ENCODE measurements around the gene TYRP1.

Gene TYRP1

DNA sequence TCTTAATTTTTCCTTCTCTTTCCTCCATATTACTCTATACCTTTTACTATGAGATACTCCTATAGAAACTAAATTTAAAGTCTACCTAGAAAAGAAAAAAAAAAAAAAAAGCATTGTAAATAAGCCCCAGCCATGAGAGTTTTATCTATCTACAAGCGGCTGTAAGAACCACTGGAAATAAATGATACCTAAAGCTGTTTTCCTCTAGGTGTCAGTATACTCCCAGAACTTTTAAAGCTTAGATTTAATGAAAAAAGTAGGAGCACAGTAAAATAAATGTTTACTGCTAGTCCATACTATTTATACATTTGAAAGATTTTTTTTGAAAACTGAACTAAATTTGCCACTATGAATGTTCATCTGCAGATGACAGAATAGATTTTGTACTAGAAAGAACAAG is 26.2 kb downstream of the TYRP1 start:
- DNase-seq (ENCODE audit: extremely low spot score): no peak
- POLR2A ChIA-PET: no interaction called here
- TF ChIP-seq, protein P1, sequence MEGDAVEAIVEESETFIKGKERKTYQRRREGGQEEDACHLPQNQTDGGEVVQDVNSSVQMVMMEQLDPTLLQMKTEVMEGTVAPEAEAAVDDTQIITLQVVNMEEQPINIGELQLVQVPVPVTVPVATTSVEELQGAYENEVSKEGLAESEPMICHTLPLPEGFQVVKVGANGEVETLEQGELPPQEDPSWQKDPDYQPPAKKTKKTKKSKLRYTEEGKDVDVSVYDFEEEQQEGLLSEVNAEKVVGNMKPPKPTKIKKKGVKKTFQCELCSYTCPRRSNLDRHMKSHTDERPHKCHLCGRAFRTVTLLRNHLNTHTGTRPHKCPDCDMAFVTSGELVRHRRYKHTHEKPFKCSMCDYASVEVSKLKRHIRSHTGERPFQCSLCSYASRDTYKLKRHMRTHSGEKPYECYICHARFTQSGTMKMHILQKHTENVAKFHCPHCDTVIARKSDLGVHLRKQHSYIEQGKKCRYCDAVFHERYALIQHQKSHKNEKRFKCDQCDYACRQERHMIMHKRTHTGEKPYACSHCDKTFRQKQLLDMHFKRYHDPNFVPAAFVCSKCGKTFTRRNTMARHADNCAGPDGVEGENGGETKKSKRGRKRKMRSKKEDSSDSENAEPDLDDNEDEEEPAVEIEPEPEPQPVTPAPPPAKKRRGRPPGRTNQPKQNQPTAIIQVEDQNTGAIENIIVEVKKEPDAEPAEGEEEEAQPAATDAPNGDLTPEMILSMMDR (IDR thresholded peaks at IDR 0.05; ENCODE audit: control extremely low read depth, extremely low read depth, low read depth, missing control alignments): peak; percentile 30
- CTCF ChIA-PET: interaction anchor here (1.4 to 1.5 kb wide), 5 partner anchors 19 to 372 kb away, joined by 3 to 7 read pairs (median 4); no protein-coding TSS in a partner anchor

DNA sequence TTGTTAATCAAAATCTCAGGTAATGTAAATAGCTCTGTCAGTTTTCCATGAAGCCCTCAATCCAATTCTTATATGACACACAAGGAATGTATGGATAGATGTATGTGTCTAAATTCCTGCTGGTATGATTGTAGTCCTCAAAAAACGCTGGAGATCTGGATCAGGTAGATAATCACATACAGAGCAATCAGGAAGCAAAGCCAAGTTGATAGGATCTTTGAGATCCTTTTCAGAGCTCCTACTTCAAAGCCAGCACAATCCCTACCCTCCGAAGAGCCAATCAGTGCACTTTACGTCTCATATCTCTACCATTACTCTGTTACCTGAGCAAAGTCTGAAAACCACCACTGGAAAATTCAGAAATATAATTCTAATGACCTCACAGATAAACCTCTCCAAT is 27.4 kb downstream of the TYRP1 start:
- CTCF ChIA-PET: interaction anchor here (1.0 to 1.5 kb wide), 3 partner anchors 14 to 97 kb away, joined by 3 to 5 read pairs (median 4); no protein-coding TSS in a partner anchor
- no peak for DNase-seq (ENCODE audit: extremely low spot score)
- POLR2A ChIA-PET: no interaction called here
- TF ChIP-seq, protein P1 (IDR thresholded peaks at IDR 0.05; ENCODE audit: control extremely low read depth, extremely low read depth, low read depth, missing control alignments): no peak

DNA sequence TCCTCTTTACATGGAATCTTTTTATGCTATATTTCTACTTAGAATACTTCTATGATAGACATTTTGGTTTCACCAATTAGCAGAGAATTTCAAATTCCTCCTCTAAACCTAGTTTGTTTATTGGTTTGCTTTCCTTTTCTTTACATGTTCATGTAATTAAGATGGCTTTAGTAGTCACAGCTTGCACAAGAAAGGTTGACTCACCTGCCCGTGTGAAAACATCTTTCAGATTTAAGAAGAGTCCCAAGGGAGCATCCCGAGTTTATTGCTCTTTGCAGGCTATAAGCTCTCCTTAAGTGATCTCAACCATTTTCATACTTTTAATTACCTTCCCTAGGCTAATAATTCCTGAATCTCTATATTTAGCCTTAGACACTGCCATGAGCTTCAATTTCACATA is 28.9 kb downstream of the TYRP1 start:
- CTCF ChIA-PET: interaction anchor here (1.0 to 4.1 kb wide), 6 partner anchors 12 to 368 kb away, joined by 3 to 23 read pairs (median 4); no protein-coding TSS in a partner anchor
- TF ChIP-seq, protein P1 (IDR thresholded peaks at IDR 0.05; ENCODE audit: control extremely low read depth, extremely low read depth, low read depth, missing control alignments): no peak
- POLR2A ChIA-PET: no interaction called here
- DNase-seq (ENCODE audit: extremely low spot score): no peak

DNA sequence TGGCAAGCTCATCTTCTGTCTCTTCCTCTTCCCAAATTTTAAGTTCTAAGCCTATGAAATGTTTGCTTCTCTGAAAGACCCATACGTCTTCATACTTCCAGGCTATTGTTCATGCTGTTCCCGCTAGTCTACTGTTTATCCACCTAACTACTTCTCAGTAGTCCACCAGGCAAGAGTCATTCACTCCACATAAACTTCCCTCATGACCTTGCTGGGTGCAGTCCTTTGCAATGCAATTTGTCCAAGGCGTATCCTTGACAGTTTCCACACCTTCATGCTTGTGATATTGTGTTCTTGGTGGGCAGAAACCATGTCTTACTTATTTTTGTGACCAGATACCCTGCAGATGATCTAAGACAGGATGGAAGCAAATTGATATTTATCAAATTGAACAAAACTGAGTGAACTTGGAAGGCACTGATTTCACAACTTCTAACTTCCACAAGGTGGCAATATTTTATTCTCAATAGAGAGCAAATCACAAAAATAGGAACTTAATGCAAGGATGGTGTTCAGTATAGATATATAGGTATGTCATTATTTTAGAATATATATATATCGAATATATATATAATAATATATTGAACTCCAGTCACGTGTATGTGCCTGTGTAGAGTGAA is 30.3 kb downstream of the TYRP1 start:
- CTCF ChIA-PET: interaction anchor here (0.9 to 4.1 kb wide), 8 partner anchors 10 to 366 kb away, joined by 3 to 23 read pairs (median 3); no protein-coding TSS in a partner anchor
- POLR2A ChIA-PET: no interaction called here
- TF ChIP-seq, protein P1 (IDR thresholded peaks at IDR 0.05; ENCODE audit: control extremely low read depth, extremely low read depth, low read depth, missing control alignments): peak; percentile 36
- DNase-seq (ENCODE audit: extremely low spot score): no peak

DNA sequence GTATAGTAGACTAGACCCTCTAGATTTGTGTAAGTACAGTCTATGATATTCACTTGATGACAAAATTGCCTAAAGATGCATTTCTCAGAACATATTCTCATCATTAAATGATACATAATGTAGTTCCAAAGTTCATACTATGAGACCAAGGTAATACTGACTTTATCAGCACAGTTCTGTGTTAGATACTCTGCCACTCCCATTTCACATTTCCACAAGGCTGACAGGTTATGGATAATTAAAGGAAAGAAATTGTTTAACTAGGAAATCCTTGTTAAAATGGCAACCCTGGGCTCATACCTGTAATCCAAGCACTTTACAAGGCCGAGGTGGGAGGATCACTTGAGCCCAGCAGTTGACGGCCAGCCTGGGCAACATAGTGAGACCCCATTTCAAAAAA is 33.6 kb downstream of the TYRP1 start:
- TF ChIP-seq, protein P1 (IDR thresholded peaks at IDR 0.05; ENCODE audit: control extremely low read depth, extremely low read depth, low read depth, missing control alignments): no peak
- CTCF ChIA-PET: interaction anchor here (1.0 to 1.3 kb wide), 2 partner anchors 11 to 93 kb away, joined by 3 read pairs; no protein-coding TSS in a partner anchor
- POLR2A ChIA-PET: no interaction called here
- no peak for DNase-seq (ENCODE audit: extremely low spot score)

DNA sequence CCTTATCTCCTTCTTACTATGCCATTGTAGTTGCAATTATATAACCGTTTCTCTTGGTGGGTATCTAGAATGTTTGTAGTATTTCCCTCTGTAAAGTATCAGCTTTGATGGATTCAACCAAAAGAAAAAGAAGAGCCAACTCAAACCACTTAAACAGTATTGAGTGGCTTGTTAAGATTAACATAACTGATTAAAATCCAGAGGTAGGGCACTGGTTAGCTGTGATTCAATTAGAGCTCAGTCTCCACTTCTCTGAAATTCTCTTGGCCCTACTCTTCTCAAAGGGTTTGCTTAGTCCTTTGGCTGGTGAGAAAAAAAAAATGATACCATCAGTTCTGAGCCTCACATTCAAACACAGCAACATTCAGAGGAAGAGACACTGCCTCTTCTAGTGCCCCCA is 37.0 kb downstream of the TYRP1 start:
- CTCF ChIA-PET: interaction anchor here (1.8 kb wide), 1 partner anchor 89 kb away, joined by 5 read pairs; no protein-coding TSS in a partner anchor
- DNase-seq (ENCODE audit: extremely low spot score): no peak
- TF ChIP-seq, protein P1 (IDR thresholded peaks at IDR 0.05; ENCODE audit: control extremely low read depth, extremely low read depth, low read depth, missing control alignments): no peak
- POLR2A ChIA-PET: no interaction called here

Data from GM10248 (cell line).